22Rv1 (cell line): ENCODE measurements around the gene SH3BP2.

Experiments
- ZFX ChIP-seq: fragments of 450-650 bp; IDR thresholded peaks from 2 replicates; pipeline ENCODE4 v1.6.1; 2017; ENCODE audit warnings: antibody characterized with exemption, borderline replicate concordance
- TF ChIP-seq, protein P1 (sequence below): fragments of 450-650 bp; IDR thresholded peaks from 2 replicates; pipeline ENCODE4 v1.5.1; 2017; ENCODE audit warnings: mild to moderate bottlenecking

DNA sequence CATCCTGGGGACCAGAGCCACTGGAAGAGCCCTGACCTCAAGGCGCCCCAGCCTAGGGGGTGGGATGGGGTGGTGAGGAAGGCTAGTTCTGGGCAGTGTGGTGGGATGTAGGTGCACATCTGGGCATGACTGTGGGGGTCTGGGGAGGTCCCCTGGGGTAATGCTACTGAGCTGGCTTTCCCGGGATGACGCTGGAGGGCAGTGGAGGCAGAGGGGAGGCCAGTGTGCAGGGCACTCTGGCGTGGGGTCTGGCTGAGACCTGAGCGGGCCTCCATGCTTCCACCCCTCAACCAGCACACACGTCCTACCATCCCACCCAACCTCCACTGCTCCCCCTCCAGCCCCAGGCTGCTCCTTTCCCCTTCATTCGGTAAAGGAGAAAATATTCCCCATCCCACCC is 4.8 kb upstream of the SH3BP2 start:
- TF ChIP-seq, protein P1, sequence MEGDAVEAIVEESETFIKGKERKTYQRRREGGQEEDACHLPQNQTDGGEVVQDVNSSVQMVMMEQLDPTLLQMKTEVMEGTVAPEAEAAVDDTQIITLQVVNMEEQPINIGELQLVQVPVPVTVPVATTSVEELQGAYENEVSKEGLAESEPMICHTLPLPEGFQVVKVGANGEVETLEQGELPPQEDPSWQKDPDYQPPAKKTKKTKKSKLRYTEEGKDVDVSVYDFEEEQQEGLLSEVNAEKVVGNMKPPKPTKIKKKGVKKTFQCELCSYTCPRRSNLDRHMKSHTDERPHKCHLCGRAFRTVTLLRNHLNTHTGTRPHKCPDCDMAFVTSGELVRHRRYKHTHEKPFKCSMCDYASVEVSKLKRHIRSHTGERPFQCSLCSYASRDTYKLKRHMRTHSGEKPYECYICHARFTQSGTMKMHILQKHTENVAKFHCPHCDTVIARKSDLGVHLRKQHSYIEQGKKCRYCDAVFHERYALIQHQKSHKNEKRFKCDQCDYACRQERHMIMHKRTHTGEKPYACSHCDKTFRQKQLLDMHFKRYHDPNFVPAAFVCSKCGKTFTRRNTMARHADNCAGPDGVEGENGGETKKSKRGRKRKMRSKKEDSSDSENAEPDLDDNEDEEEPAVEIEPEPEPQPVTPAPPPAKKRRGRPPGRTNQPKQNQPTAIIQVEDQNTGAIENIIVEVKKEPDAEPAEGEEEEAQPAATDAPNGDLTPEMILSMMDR = no peak
- no peak for TF ChIP-seq ZFX
